ENCODE results near the gene RANBP3L.

Gene RANBP3L

GRCh38 chr5:36281626-36282025, 20.1 kb downstream of the RANBP3L start:
- no peak overlapping the region for H2BK120ac ChIP-seq (ENCODE audit: low read depth, low read length)
- peaks cover 3% of the 10 kb centered on the region for H3K4me1 ChIP-seq (ENCODE audit: control insufficient read depth, low read depth, low read length)
- H4K5ac ChIP-seq (ENCODE audit: low read length) = no peak overlapping the region
- H3K56ac ChIP-seq (ENCODE audit: low read length) = no peak overlapping the region
- no peak overlapping the region for H2BK5ac ChIP-seq (ENCODE audit: low read length)
- DNase-seq = no peak
- H3K79me1 ChIP-seq (ENCODE audit: low read length) = no peaks in the 10 kb centered on the region
- WGBS (ENCODE audit: extremely low coverage, insufficient coverage, low lambda C conversion rate) = no CpG with 5 or more reads among the region's 2 CpGs
- no peaks in the 10 kb centered on the region for H3K27me3 ChIP-seq (ENCODE audit: insufficient read depth, low read length, poor library complexity)
- H3K79me2 ChIP-seq (ENCODE audit: control insufficient read depth, insufficient read depth, low read length) = no peaks in the 10 kb centered on the region
- H3K23ac ChIP-seq (ENCODE audit: low read length) = no peak overlapping the region
- H3K4me3 ChIP-seq (ENCODE audit: low read length) = no peak overlapping the region
- H4K8ac ChIP-seq (ENCODE audit: low read depth, low read length) = no peak overlapping the region
- H3K27ac ChIP-seq (ENCODE audit: low read depth, low read length) = no peak overlapping the region
- H2BK15ac ChIP-seq (replicated peaks; ENCODE audit: low read depth) = no peak overlapping the region
- H3K9ac ChIP-seq (ENCODE audit: low read length) = no peak overlapping the region
- no peak overlapping the region for H3K4me2 ChIP-seq (ENCODE audit: low read length)
- H3K4ac ChIP-seq (ENCODE audit: low read depth, low read length) = no peak overlapping the region
- no peak overlapping the region for H3K18ac ChIP-seq (ENCODE audit: low read length)
- no peak overlapping the region for H2AK5ac ChIP-seq (ENCODE audit: low read length)
- no peaks in the 10 kb centered on the region for H3K36me3 ChIP-seq (ENCODE audit: control insufficient read depth, insufficient read depth, low read length)

GRCh38 chr5:36279054-36279698, 22.5 kb downstream of the RANBP3L start:
- Histone ChIP-seq H3K27me3 (ENCODE audit: insufficient read depth, low read length, poor library complexity) (no peaks in the 10 kb centered on the region), H3K36me3 (ENCODE audit: control insufficient read depth, insufficient read depth, low read length) (no peaks in the 10 kb centered on the region), H3K79me2 (ENCODE audit: control insufficient read depth, insufficient read depth, low read length) (no peaks in the 10 kb centered on the region), H4K8ac (ENCODE audit: low read depth, low read length) (no peak overlapping the region), H2BK5ac (ENCODE audit: low read length) (no peak overlapping the region), H4K5ac (ENCODE audit: low read length) (no peak overlapping the region), H3K27ac (ENCODE audit: low read depth, low read length) (no peak overlapping the region), H3K4me2 (ENCODE audit: low read length) (no peak overlapping the region), H3K4me1 (ENCODE audit: control insufficient read depth, low read depth, low read length) (no peaks in the 10 kb centered on the region), H2BK15ac (replicated peaks; ENCODE audit: low read depth) (no peak overlapping the region), H3K79me1 (ENCODE audit: low read length) (no peaks in the 10 kb centered on the region), H3K18ac (ENCODE audit: low read length) (no peak overlapping the region), H3K56ac (ENCODE audit: low read length) (no peak overlapping the region), H3K23ac (ENCODE audit: low read length) (no peak overlapping the region), H2AK5ac (ENCODE audit: low read length) (no peak overlapping the region), H3K4me3 (ENCODE audit: low read length) (no peak overlapping the region), H3K9ac (ENCODE audit: low read length) (no peak overlapping the region), H2BK120ac (ENCODE audit: low read depth, low read length) (no peak overlapping the region), H3K4ac (ENCODE audit: low read depth, low read length) (no peak overlapping the region)
- WGBS (ENCODE audit: extremely low coverage, insufficient coverage, low lambda C conversion rate) = no CpG with 5 or more reads among the region's 3 CpGs
- DNase-seq = peak; percentile 14

- Histone ChIP-seq H3K18ac (ENCODE audit: low read length) (no peak overlapping the region), H3K9ac (ENCODE audit: low read length) (no peak overlapping the region), H3K36me3 (ENCODE audit: control insufficient read depth, insufficient read depth, low read length) (no peaks in the 10 kb centered on the region), H3K79me1 (ENCODE audit: low read length) (no peaks in the 10 kb centered on the region), H3K56ac (ENCODE audit: low read length) (no peak overlapping the region), H3K4me1 (ENCODE audit: control insufficient read depth, low read depth, low read length) (no peaks in the 10 kb centered on the region), H3K27ac (ENCODE audit: low read depth, low read length) (no peak overlapping the region), H4K5ac (ENCODE audit: low read length) (no peak overlapping the region), H3K4ac (ENCODE audit: low read depth, low read length) (no peak overlapping the region), H3K4me3 (ENCODE audit: low read length) (no peak overlapping the region), H3K79me2 (ENCODE audit: control insufficient read depth, insufficient read depth, low read length) (no peaks in the 10 kb centered on the region), H2BK5ac (ENCODE audit: low read length) (no peak overlapping the region), H2AK5ac (ENCODE audit: low read length) (no peak overlapping the region), H3K23ac (ENCODE audit: low read length) (no peak overlapping the region), H2BK15ac (replicated peaks; ENCODE audit: low read depth) (no peak overlapping the region), H3K4me2 (ENCODE audit: low read length) (no peak overlapping the region), H4K8ac (ENCODE audit: low read depth, low read length) (no peak overlapping the region), H3K27me3 (ENCODE audit: insufficient read depth, low read length, poor library complexity) (no peaks in the 10 kb centered on the region), H2BK120ac (ENCODE audit: low read depth, low read length) (no peak overlapping the region)
- DNase-seq = no peak
- no CpG with 5 or more reads among the region's 5 CpGs for WGBS (ENCODE audit: extremely low coverage, insufficient coverage, low lambda C conversion rate)
Measured at GRCh38 chr5:36277521-36278176, 24.1 kb downstream of the RANBP3L start.

- H3K4me3 ChIP-seq (ENCODE audit: low read length) = no peak overlapping the region
- H3K4me2 ChIP-seq (ENCODE audit: low read length) = no peak overlapping the region
- H4K8ac ChIP-seq (ENCODE audit: low read depth, low read length) = no peak overlapping the region
- H3K56ac ChIP-seq (ENCODE audit: low read length) = no peak overlapping the region
- no peak overlapping the region for H2BK120ac ChIP-seq (ENCODE audit: low read depth, low read length)
- H3K36me3 ChIP-seq (ENCODE audit: control insufficient read depth, insufficient read depth, low read length) = no peaks in the 10 kb centered on the region
- no peak overlapping the region for H4K5ac ChIP-seq (ENCODE audit: low read length)
- DNase-seq = no peak
- no peak overlapping the region for H3K18ac ChIP-seq (ENCODE audit: low read length)
- no peaks in the 10 kb centered on the region for H3K4me1 ChIP-seq (ENCODE audit: control insufficient read depth, low read depth, low read length)
- no peaks in the 10 kb centered on the region for H3K27me3 ChIP-seq (ENCODE audit: insufficient read depth, low read length, poor library complexity)
- no peaks in the 10 kb centered on the region for H3K79me2 ChIP-seq (ENCODE audit: control insufficient read depth, insufficient read depth, low read length)
- H3K23ac ChIP-seq (ENCODE audit: low read length) = no peak overlapping the region
- no peak overlapping the region for H2BK15ac ChIP-seq (replicated peaks; ENCODE audit: low read depth)
- H2BK5ac ChIP-seq (ENCODE audit: low read length) = no peak overlapping the region
- H3K4ac ChIP-seq (ENCODE audit: low read depth, low read length) = no peak overlapping the region
- H2AK5ac ChIP-seq (ENCODE audit: low read length) = no peak overlapping the region
- no peak overlapping the region for H3K9ac ChIP-seq (ENCODE audit: low read length)
- H3K27ac ChIP-seq (ENCODE audit: low read depth, low read length) = no peak overlapping the region
- H3K79me1 ChIP-seq (ENCODE audit: low read length) = no peaks in the 10 kb centered on the region
Measured at GRCh38 chr5:36276864-36277263, 24.8 kb downstream of the RANBP3L start.

- no peak overlapping the region for H3K4me2 ChIP-seq (ENCODE audit: low read length)
- H3K36me3 ChIP-seq (ENCODE audit: control insufficient read depth, insufficient read depth, low read length) = no peaks in the 10 kb centered on the region
- no peak overlapping the region for H4K8ac ChIP-seq (ENCODE audit: low read depth, low read length)
- H2BK15ac ChIP-seq (replicated peaks; ENCODE audit: low read depth) = no peak overlapping the region
- H3K79me2 ChIP-seq (ENCODE audit: control insufficient read depth, insufficient read depth, low read length) = no peaks in the 10 kb centered on the region
- no peaks in the 10 kb centered on the region for H3K27me3 ChIP-seq (ENCODE audit: insufficient read depth, low read length, poor library complexity)
- H3K56ac ChIP-seq (ENCODE audit: low read length) = no peak overlapping the region
- H3K79me1 ChIP-seq (ENCODE audit: low read length) = no peaks in the 10 kb centered on the region
- no peak overlapping the region for H3K4me3 ChIP-seq (ENCODE audit: low read length)
- H3K23ac ChIP-seq (ENCODE audit: low read length) = no peak overlapping the region
- no peak overlapping the region for H4K5ac ChIP-seq (ENCODE audit: low read length)
- peak overlapping the region; percentile 28 for H3K18ac ChIP-seq (ENCODE audit: low read length)
- H3K9ac ChIP-seq (ENCODE audit: low read length) = no peak overlapping the region
- H3K4me1 ChIP-seq (ENCODE audit: control insufficient read depth, low read depth, low read length) = no peaks in the 10 kb centered on the region
- no peak overlapping the region for H3K27ac ChIP-seq (ENCODE audit: low read depth, low read length)
- no peak for DNase-seq
- H2BK5ac ChIP-seq (ENCODE audit: low read length) = no peak overlapping the region
- no peak overlapping the region for H2BK120ac ChIP-seq (ENCODE audit: low read depth, low read length)
- H3K4ac ChIP-seq (ENCODE audit: low read depth, low read length) = no peak overlapping the region
- WGBS (ENCODE audit: extremely low coverage, insufficient coverage, low lambda C conversion rate) = no CpG with 5 or more reads among the region's 6 CpGs
- no peak overlapping the region for H2AK5ac ChIP-seq (ENCODE audit: low read length)
Measured at GRCh38 chr5:36273809-36274526, 27.7 kb downstream of the RANBP3L start.
